DOHH2 (cell line): ENCODE data around the gene HAL.

Experiments
- CTCF ChIP-seq: fragments of 200-600 bp; sonication (generic); IDR thresholded peaks from one replicate; pipeline ENCODE4 v1.5.1; 2014; ENCODE audit warnings: antibody characterized with exemption, mild to moderate bottlenecking, low read depth, low read length; ENCODE audit not compliant: poor library complexity, severe bottlenecking
- EZH2phosphoT487 ChIP-seq: fragments of 200-600 bp; sonication (generic); IDR thresholded peaks from 2 replicates; pipeline ENCODE4 v1.6.1; 2017; ENCODE audit warnings: borderline replicate concordance, mild to moderate bottlenecking, antibody characterized with exemption, low read length, moderate library complexity, mixed read lengths

- no peak for TF ChIP-seq CTCF
- no peak for TF ChIP-seq EZH2phosphoT487
Observed at GRCh38 chr12:95997276-95997675, 1.1 kb upstream of the HAL start.
